GM18873 (cell line): Measurements from ENCODE around the gene RPS6KA2.

Experiments
- ATAC-seq: cut with Tn5 transposase; IDR thresholded peaks from one replicate; pipeline ENCODE4 v1.9.1; 2021; ENCODE audit warnings: mild to moderate bottlenecking, moderate library complexity, moderate number of reproducible peaks; ENCODE audit not compliant: unreplicated experiment, low FRiP score

The RPS6KA2 gene

GRCh38 chr6:166617359-166617758 lies 9.7 kb downstream of the RPS6KA2 start:
- no peak for ATAC-seq

- ATAC-seq: no peak
Measured at GRCh38 chr6:166616261-166617238, 10.5 kb downstream of the RPS6KA2 start.

- no peak for ATAC-seq
Measured at GRCh38 chr6:166615059-166615770, 11.8 kb downstream of the RPS6KA2 start.

GRCh38 chr6:166614589-166614988 lies 12.5 kb downstream of the RPS6KA2 start:
- no peak for ATAC-seq

- ATAC-seq: no peak
Measured at GRCh38 chr6:166614171-166614583, 12.9 kb downstream of the RPS6KA2 start.

GRCh38 chr6:166613027-166613426 lies 14.0 kb downstream of the RPS6KA2 start:
- no peak for ATAC-seq

GRCh38 chr6:166612471-166612881 lies 14.6 kb downstream of the RPS6KA2 start:
- ATAC-seq: no peak

- ATAC-seq: no peak
Measured at GRCh38 chr6:166611631-166612030, 15.4 kb downstream of the RPS6KA2 start.

GRCh38 chr6:166610069-166610468 lies 17.0 kb downstream of the RPS6KA2 start:
- no peak for ATAC-seq

- ATAC-seq: no peak
Measured at GRCh38 chr6:166608774-166609173, 18.3 kb downstream of the RPS6KA2 start.

- no peak for ATAC-seq
Measured at GRCh38 chr6:166605752-166606151, 21.3 kb downstream of the RPS6KA2 start.

GRCh38 chr6:166604911-166605310 lies 22.1 kb downstream of the RPS6KA2 start:
- ATAC-seq: no peak

- no peak for ATAC-seq
Measured at GRCh38 chr6:166604328-166604727, 22.7 kb downstream of the RPS6KA2 start.

GRCh38 chr6:166603043-166603690 lies 23.9 kb downstream of the RPS6KA2 start:
- no peak for ATAC-seq

GRCh38 chr6:166601956-166602355 lies 25.1 kb downstream of the RPS6KA2 start:
- ATAC-seq: no peak

- no peak for ATAC-seq
Measured at GRCh38 chr6:166600931-166601330, 26.1 kb downstream of the RPS6KA2 start.

- ATAC-seq: no peak
Measured at GRCh38 chr6:166599205-166599604, 27.8 kb downstream of the RPS6KA2 start.

GRCh38 chr6:166598441-166599138 lies 28.5 kb downstream of the RPS6KA2 start:
- no peak for ATAC-seq

- no peak for ATAC-seq
Measured at GRCh38 chr6:166597711-166598440, 29.2 kb downstream of the RPS6KA2 start.
